Stimulated activated CD8-positive, alpha-beta memory T cell treated with anti-CD3 and anti-CD28 coated beads, Interleukin-7, amount 100 ng/mL, for 24 hours (primary cell): ENCODE data around the gene HNRNPAB.
"Not testable (repeated sequence)": the region's sequence is repeated elsewhere in the genome, so short reads cannot be mapped to it uniquely, and the experiment has no call there.

Source experiments
- DNase-seq: peaks from one replicate; pipeline ENCODE4 v3.0.0-alpha.2; 2020; ENCODE audit warnings: low read depth

Gene HNRNPAB

GRCh38 chr5:178212241-178213002, 8.1 kb downstream of the HNRNPAB start:
- no peak for DNase-seq

- DNase-seq: no peak
Measured at GRCh38 chr5:178213003-178213461, 8.7 kb downstream of the HNRNPAB start.

GRCh38 chr5:178213748-178214151, 9.4 kb downstream of the HNRNPAB start:
- DNase-seq: no peak

- no peak for DNase-seq
Measured at GRCh38 chr5:178214160-178214803, 9.9 kb downstream of the HNRNPAB start.

- no peak for DNase-seq
Measured at GRCh38 chr5:178215280-178216002, 11.1 kb downstream of the HNRNPAB start.

- no peak for DNase-seq
Measured at GRCh38 chr5:178216088-178216534, 11.8 kb downstream of the HNRNPAB start.

- no peak for DNase-seq
Measured at GRCh38 chr5:178216779-178217178, 12.4 kb downstream of the HNRNPAB start.

- DNase-seq: no peak
Measured at GRCh38 chr5:178218237-178218776, 14.0 kb downstream of the HNRNPAB start.

- DNase-seq: no peak
Measured at GRCh38 chr5:178218827-178219226, 14.5 kb downstream of the HNRNPAB start.

GRCh38 chr5:178221282-178221681, 16.9 kb downstream of the HNRNPAB start:
- no peak for DNase-seq

GRCh38 chr5:178221853-178222252, 17.5 kb downstream of the HNRNPAB start:
- no peak for DNase-seq

- no peak for DNase-seq
Measured at GRCh38 chr5:178222292-178222691, 18.0 kb downstream of the HNRNPAB start.

- no peak for DNase-seq
Measured at GRCh38 chr5:178223196-178223773, 19.0 kb downstream of the HNRNPAB start.

- no peak for DNase-seq
Measured at GRCh38 chr5:178223828-178224335, 19.5 kb downstream of the HNRNPAB start.

GRCh38 chr5:178224403-178224802, 20.1 kb downstream of the HNRNPAB start:
- DNase-seq: no peak

- DNase-seq: no peak
Measured at GRCh38 chr5:178225174-178225573, 20.8 kb downstream of the HNRNPAB start.

GRCh38 chr5:178227138-178227659, 22.9 kb downstream of the HNRNPAB start:
- DNase-seq: no peak

- no peak for DNase-seq
Measured at GRCh38 chr5:178227929-178228328, 23.6 kb downstream of the HNRNPAB start.

GRCh38 chr5:178228609-178229008, 24.3 kb downstream of the HNRNPAB start:
- DNase-seq: no peak

- not testable (repeated sequence) for DNase-seq
Measured at GRCh38 chr5:178229111-178229510, 24.8 kb downstream of the HNRNPAB start.

- DNase-seq: no peak
Measured at GRCh38 chr5:178229861-178230260, 25.5 kb downstream of the HNRNPAB start.
